ENCODE results near the gene NFKBIA. TPM values are rescaled to one million over a fixed set of nuclear protein-coding genes. Genes with fewer than 3 reads are reported as not detected.

Gene NFKBIA
- total and polyA plus RNA-seq, 4 donors: 182 to 1,327 (median 443) TPM

DNA sequence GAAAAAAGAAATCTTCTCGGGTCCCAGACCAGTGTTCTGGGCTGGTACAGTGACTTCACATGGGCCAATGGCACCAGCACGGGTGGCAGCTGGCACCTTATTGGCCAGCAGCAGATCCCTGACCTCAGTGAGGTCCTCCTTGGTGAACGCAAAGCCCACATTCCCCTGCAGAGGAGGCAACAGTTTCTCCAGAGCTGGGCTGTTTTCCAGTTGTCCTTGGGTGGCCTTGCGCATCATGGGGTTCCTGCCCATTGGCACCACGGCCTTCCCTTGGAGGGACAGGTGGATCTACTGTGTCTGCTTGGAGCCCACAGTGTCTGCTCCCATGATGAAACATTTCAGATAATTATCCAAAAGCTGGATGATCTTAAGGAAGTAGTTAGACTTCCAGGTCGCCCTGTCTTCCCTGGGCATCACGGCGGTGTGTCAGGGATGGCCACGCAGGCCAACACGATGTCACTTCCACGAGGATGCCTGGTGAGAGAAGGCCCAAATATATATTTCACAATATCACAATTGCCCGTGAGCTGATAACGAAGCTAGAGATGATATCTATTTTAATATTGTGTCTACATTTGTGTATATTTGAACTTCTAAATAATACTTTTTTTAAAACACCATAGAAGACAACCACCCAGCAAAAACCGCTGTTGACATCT lies 15.8 kb downstream of the NFKBIA start:
- Histone ChIP-seq H3K9me3 (ENCODE audit: control insufficient read depth in 4 of 4, insufficient read depth in 3 of 4, low read length in 3 of 4) (no peaks in the 10 kb centered on the region), H3K4me1 (ENCODE audit: control insufficient read depth in 5 of 5, insufficient read depth in 5 of 5, low read length in 5 of 5) (peaks cover 4 to 32% (median 18%) of the 10 kb centered on the region in 5 donors), H3K4me3 (no peak overlapping the region), H3K27ac (ENCODE audit: low read depth in 1 of 2, low read length in 1 of 2) (no peak overlapping the region), H3K9ac (ENCODE audit: insufficient read depth in 1 of 2, low read length in 2 of 2) (no peak overlapping the region), H3K27me3 (ENCODE audit: control insufficient read depth in 3 of 3, insufficient read depth in 3 of 3, low read length in 2 of 3) (no peaks in the 10 kb centered on the region), H3K36me3 (ENCODE audit: control insufficient read depth in 4 of 4, insufficient read depth in 4 of 4, low read length in 4 of 4) (no peaks in the 10 kb centered on the region)
- TF ChIP-seq, protein P1, sequence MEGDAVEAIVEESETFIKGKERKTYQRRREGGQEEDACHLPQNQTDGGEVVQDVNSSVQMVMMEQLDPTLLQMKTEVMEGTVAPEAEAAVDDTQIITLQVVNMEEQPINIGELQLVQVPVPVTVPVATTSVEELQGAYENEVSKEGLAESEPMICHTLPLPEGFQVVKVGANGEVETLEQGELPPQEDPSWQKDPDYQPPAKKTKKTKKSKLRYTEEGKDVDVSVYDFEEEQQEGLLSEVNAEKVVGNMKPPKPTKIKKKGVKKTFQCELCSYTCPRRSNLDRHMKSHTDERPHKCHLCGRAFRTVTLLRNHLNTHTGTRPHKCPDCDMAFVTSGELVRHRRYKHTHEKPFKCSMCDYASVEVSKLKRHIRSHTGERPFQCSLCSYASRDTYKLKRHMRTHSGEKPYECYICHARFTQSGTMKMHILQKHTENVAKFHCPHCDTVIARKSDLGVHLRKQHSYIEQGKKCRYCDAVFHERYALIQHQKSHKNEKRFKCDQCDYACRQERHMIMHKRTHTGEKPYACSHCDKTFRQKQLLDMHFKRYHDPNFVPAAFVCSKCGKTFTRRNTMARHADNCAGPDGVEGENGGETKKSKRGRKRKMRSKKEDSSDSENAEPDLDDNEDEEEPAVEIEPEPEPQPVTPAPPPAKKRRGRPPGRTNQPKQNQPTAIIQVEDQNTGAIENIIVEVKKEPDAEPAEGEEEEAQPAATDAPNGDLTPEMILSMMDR (IDR thresholded peaks at IDR 0.05; ENCODE audit: control extremely low read depth, extremely low read depth): no peak
- ATAC-seq (ENCODE audit: insufficient read depth, low FRiP score): no peak
- DNase-seq: no peak
- WGBS, 2 donors: 88% methylated on average over 14 of the region's 14 CpGs

DNA sequence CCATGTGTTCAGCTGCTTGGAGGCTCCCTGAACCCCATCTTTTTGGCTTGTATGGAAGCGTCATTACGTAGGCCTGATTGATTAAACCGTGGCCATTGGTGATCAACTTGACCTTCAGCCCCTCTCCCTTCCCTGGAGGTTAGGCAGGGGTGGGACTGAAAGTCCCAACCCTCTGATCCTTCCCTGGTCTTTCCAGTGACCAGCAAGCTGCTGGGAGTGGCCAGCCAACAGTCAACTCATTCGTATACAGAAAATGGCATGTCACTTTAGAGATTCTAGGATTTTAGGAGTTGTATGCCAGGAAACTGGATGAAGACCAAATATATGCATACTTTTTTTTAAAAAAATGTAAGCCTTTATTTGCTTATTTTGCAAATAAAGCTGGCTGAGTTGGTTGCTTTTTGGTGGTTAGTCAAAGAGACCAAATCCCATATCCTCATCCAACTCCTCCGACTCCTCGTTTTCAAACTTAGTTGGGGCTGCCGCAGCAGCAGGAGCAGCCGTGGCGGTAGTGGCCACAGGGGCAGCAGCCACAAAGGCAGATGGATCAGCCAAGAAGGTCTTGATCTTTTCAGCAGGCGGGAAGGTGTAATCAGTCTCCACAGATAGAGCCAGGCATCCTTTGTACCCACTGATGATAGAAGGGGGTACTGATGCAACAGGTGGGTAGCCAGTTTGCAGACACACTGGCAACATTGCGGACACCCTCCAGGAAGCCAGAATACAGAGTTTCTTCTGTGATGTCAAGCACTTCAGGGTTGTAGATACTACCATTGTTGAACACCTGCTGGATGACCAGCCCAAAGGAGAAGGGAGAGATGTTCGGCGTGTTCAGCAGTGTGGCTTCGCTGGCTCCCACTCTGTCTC lies 16.6 kb downstream of the NFKBIA start:
- 95% methylated on average over 14 of the region's 14 CpGs for WGBS, 2 donors
- Histone ChIP-seq H3K36me3 (ENCODE audit: control insufficient read depth in 4 of 4, insufficient read depth in 4 of 4, low read length in 4 of 4) (no peaks in the 10 kb centered on the region), H3K9ac (ENCODE audit: insufficient read depth in 1 of 2, low read length in 2 of 2) (no peak overlapping the region), H3K9me3 (ENCODE audit: control insufficient read depth in 4 of 4, insufficient read depth in 3 of 4, low read length in 3 of 4) (no peaks in the 10 kb centered on the region), H3K4me1 (ENCODE audit: control insufficient read depth in 5 of 5, insufficient read depth in 5 of 5, low read length in 5 of 5) (peaks cover 6 to 32% (median 18%) of the 10 kb centered on the region in 5 donors), H3K27me3 (ENCODE audit: control insufficient read depth in 3 of 3, insufficient read depth in 3 of 3, low read length in 2 of 3) (no peaks in the 10 kb centered on the region), H3K27ac (ENCODE audit: low read depth in 1 of 2, low read length in 1 of 2) (no peak overlapping the region), H3K4me3 (no peak overlapping the region)
- no peak for DNase-seq
- TF ChIP-seq, protein P1 (IDR thresholded peaks at IDR 0.05; ENCODE audit: control extremely low read depth, extremely low read depth): no peak
- no peak for ATAC-seq (ENCODE audit: insufficient read depth, low FRiP score)

DNA sequence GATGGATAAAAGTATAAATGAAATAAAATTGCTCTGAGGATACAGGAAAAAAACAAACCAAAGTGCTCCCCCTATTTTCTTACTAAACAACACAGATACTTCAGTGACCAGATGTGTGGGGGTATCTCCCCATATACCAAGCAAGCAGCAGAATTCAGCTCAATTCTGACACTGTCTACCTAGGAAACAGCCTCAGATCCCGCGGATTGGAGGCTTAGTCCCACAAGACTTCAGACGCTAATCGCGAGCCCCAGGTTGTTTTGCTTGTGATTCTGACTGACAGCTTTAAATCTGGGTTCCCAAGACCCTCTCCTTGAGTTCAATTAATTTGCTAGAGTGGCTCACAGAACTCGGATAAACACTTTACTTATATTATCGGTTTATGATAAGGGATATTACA lies 17.3 kb downstream of the NFKBIA start:
- Histone ChIP-seq H3K9me3 (ENCODE audit: control insufficient read depth in 4 of 4, insufficient read depth in 3 of 4, low read length in 3 of 4) (no peaks in the 10 kb centered on the region), H3K27me3 (ENCODE audit: control insufficient read depth in 3 of 3, insufficient read depth in 3 of 3, low read length in 2 of 3) (no peaks in the 10 kb centered on the region), H3K27ac (ENCODE audit: low read depth in 1 of 2, low read length in 1 of 2) (peak overlapping the region in 1 of 2 donors; percentile 74), H3K9ac (ENCODE audit: insufficient read depth in 1 of 2, low read length in 2 of 2) (no peak overlapping the region), H3K4me1 (ENCODE audit: control insufficient read depth in 5 of 5, insufficient read depth in 5 of 5, low read length in 5 of 5) (peaks cover 6 to 32% (median 18%) of the 10 kb centered on the region in 5 donors), H3K4me3 (no peak overlapping the region), H3K36me3 (ENCODE audit: control insufficient read depth in 4 of 4, insufficient read depth in 4 of 4, low read length in 4 of 4) (no peaks in the 10 kb centered on the region)
- no peak for ATAC-seq (ENCODE audit: insufficient read depth, low FRiP score)
- 93 to 95% methylated on average over 7 of the region's 7 CpGs for WGBS, 2 donors
- DNase-seq: no peak
- TF ChIP-seq, protein P1 (IDR thresholded peaks at IDR 0.05; ENCODE audit: control extremely low read depth, extremely low read depth): no peak

All from lung (tissue), 12 donors.